ENCODE data around the gene M1AP.

The M1AP gene

GRCh38 chr2:74648009-74648443, at the start of gene M1AP:
Gene M1AP, minus strand, starts transcription at chr2:74648330. Its CDS starts 8,055 bp downstream, at chr2:74640275.
- H3K4me1 Mint-ChIP-seq, result peaks cover 2% of the 10 kb centered on the region
- no peaks in the 10 kb centered on the region for H3K36me3 Mint-ChIP-seq
- peak within 1 kb of the TSS; percentile 49 for H3K4me3 Mint-ChIP-seq
- H3K27ac Mint-ChIP-seq, result no peak within 1 kb of the TSS
- ATAC-seq (ENCODE audit: low read depth), result peak; percentile 71
- DNase-seq (ENCODE audit: low spot score in 2 of 2), result peak; percentile 1 to 20
- peaks cover 2% of the 10 kb centered on the region for H3K9me3 Mint-ChIP-seq
- peaks cover 7% of the 10 kb centered on the region for H3K27me3 Mint-ChIP-seq

- ATAC-seq (ENCODE audit: low read depth), result no peak
- H3K9me3 Mint-ChIP-seq, result no peaks in the 10 kb centered on the region
- peaks cover 11% of the 10 kb centered on the region for H3K4me1 Mint-ChIP-seq
- no peak overlapping the region for H3K4me3 Mint-ChIP-seq
- H3K27me3 Mint-ChIP-seq, result peaks cover 5% of the 10 kb centered on the region
- peaks cover 4% of the 10 kb centered on the region for H3K36me3 Mint-ChIP-seq
- no peak overlapping the region for H3K27ac Mint-ChIP-seq
- DNase-seq (ENCODE audit: low spot score in 2 of 2), result no peak
These were observed 48.7 kb upstream of the M1AP start for GRCh38 chr2:74696829-74697228.

- ATAC-seq (ENCODE audit: low read depth) (no peak), DNase-seq (ENCODE audit: low spot score in 2 of 2) (no peak)
- Mint-ChIP-seq H3K4me1 (peaks cover 13% of the 10 kb centered on the region), H3K9me3 (no peaks in the 10 kb centered on the region), H3K4me3 (no peak overlapping the region), H3K36me3 (peaks cover 4% of the 10 kb centered on the region), H3K27me3 (peaks cover 5% of the 10 kb centered on the region), H3K27ac (no peak overlapping the region)
These were observed 47.5 kb upstream of the M1AP start for GRCh38 chr2:74695663-74696062.

GRCh38 chr2:74694281-74694680, 46.2 kb upstream of the M1AP start:
- ATAC-seq (ENCODE audit: low read depth) (no peak), DNase-seq (ENCODE audit: low spot score in 2 of 2) (no peak)
- Mint-ChIP-seq H3K9me3 (no peaks in the 10 kb centered on the region), H3K27ac (no peak overlapping the region), H3K4me1 (peaks cover 4% of the 10 kb centered on the region), H3K27me3 (peaks cover 5% of the 10 kb centered on the region), H3K4me3 (no peak overlapping the region), H3K36me3 (peaks cover 2% of the 10 kb centered on the region)

- peaks cover 5% of the 10 kb centered on the region for H3K27me3 Mint-ChIP-seq
- no peak for ATAC-seq (ENCODE audit: low read depth)
- no peak for DNase-seq (ENCODE audit: low spot score in 2 of 2)
- H3K9me3 Mint-ChIP-seq, result no peaks in the 10 kb centered on the region
- H3K4me3 Mint-ChIP-seq, result no peak overlapping the region
- peaks cover 2% of the 10 kb centered on the region for H3K36me3 Mint-ChIP-seq
- peaks cover 4% of the 10 kb centered on the region for H3K4me1 Mint-ChIP-seq
- H3K27ac Mint-ChIP-seq, result no peak overlapping the region
These were observed 45.5 kb upstream of the M1AP start for GRCh38 chr2:74693668-74694067.

- H3K4me1 Mint-ChIP-seq, result peaks cover 4% of the 10 kb centered on the region
- H3K9me3 Mint-ChIP-seq, result no peaks in the 10 kb centered on the region
- no peak overlapping the region for H3K4me3 Mint-ChIP-seq
- H3K27ac Mint-ChIP-seq, result no peak overlapping the region
- peaks cover 2% of the 10 kb centered on the region for H3K36me3 Mint-ChIP-seq
- DNase-seq (ENCODE audit: low spot score in 2 of 2), result no peak
- ATAC-seq (ENCODE audit: low read depth), result no peak
- peaks cover 5% of the 10 kb centered on the region for H3K27me3 Mint-ChIP-seq
These were observed 45.1 kb upstream of the M1AP start for GRCh38 chr2:74693213-74693612.

- Mint-ChIP-seq H3K36me3 (no peaks in the 10 kb centered on the region), H3K4me3 (no peak overlapping the region), H3K4me1 (peaks cover 4% of the 10 kb centered on the region), H3K9me3 (no peaks in the 10 kb centered on the region), H3K27ac (no peak overlapping the region), H3K27me3 (peaks cover 5% of the 10 kb centered on the region)
- no peak for ATAC-seq (ENCODE audit: low read depth)
- no peak for DNase-seq (ENCODE audit: low spot score in 2 of 2)
These were observed 43.8 kb upstream of the M1AP start for GRCh38 chr2:74691929-74692328.

- Mint-ChIP-seq H3K27ac (no peak overlapping the region), H3K4me1 (peaks cover 4% of the 10 kb centered on the region), H3K4me3 (no peak overlapping the region), H3K9me3 (no peaks in the 10 kb centered on the region), H3K36me3 (peaks cover 3% of the 10 kb centered on the region), H3K27me3 (peaks cover 5% of the 10 kb centered on the region)
- peak; percentile 76 for ATAC-seq (ENCODE audit: low read depth)
- DNase-seq (ENCODE audit: low spot score in 2 of 2), result peak in 1 of 2 donors; percentile 48
These were observed 42.4 kb upstream of the M1AP start for GRCh38 chr2:74690571-74690970.

GRCh38 chr2:74689671-74690070, 41.5 kb upstream of the M1AP start:
- Mint-ChIP-seq H3K27me3 (peaks cover 3% of the 10 kb centered on the region), H3K4me3 (no peak overlapping the region), H3K27ac (no peak overlapping the region), H3K9me3 (no peaks in the 10 kb centered on the region), H3K36me3 (peaks cover 3% of the 10 kb centered on the region), H3K4me1 (peaks cover 4% of the 10 kb centered on the region)
- ATAC-seq (ENCODE audit: low read depth) (no peak), DNase-seq (ENCODE audit: low spot score in 2 of 2) (no peak)

GRCh38 chr2:74688881-74689280, 40.8 kb upstream of the M1AP start:
- H3K27me3 Mint-ChIP-seq, result peaks cover 3% of the 10 kb centered on the region
- DNase-seq (ENCODE audit: low spot score in 2 of 2) (no peak), ATAC-seq (ENCODE audit: low read depth) (no peak)
- peaks cover 3% of the 10 kb centered on the region for H3K36me3 Mint-ChIP-seq
- H3K27ac Mint-ChIP-seq, result no peak overlapping the region
- H3K4me1 Mint-ChIP-seq, result peaks cover 4% of the 10 kb centered on the region
- no peaks in the 10 kb centered on the region for H3K9me3 Mint-ChIP-seq
- no peak overlapping the region for H3K4me3 Mint-ChIP-seq

- DNase-seq (ENCODE audit: low spot score in 2 of 2) (no peak), ATAC-seq (ENCODE audit: low read depth) (no peak)
- H3K27ac Mint-ChIP-seq, result no peak overlapping the region
- H3K4me3 Mint-ChIP-seq, result no peak overlapping the region
- H3K9me3 Mint-ChIP-seq, result no peaks in the 10 kb centered on the region
- no peaks in the 10 kb centered on the region for H3K27me3 Mint-ChIP-seq
- peaks cover 2% of the 10 kb centered on the region for H3K4me1 Mint-ChIP-seq
- peaks cover 8% of the 10 kb centered on the region for H3K36me3 Mint-ChIP-seq
These were observed 37.3 kb upstream of the M1AP start for GRCh38 chr2:74685408-74685807.

- Mint-ChIP-seq H3K27me3 (no peaks in the 10 kb centered on the region), H3K27ac (no peak overlapping the region), H3K36me3 (peaks cover 15% of the 10 kb centered on the region), H3K4me1 (no peaks in the 10 kb centered on the region), H3K4me3 (no peak overlapping the region), H3K9me3 (no peaks in the 10 kb centered on the region)
- DNase-seq (ENCODE audit: low spot score in 2 of 2), result no peak
- no peak for ATAC-seq (ENCODE audit: low read depth)
These were observed 34.4 kb upstream of the M1AP start for GRCh38 chr2:74682501-74682900.

- H3K27ac Mint-ChIP-seq, result no peak overlapping the region
- no peaks in the 10 kb centered on the region for H3K9me3 Mint-ChIP-seq
- H3K4me3 Mint-ChIP-seq, result no peak overlapping the region
- no peaks in the 10 kb centered on the region for H3K27me3 Mint-ChIP-seq
- DNase-seq (ENCODE audit: low spot score in 2 of 2), result no peak
- H3K4me1 Mint-ChIP-seq, result no peaks in the 10 kb centered on the region
- no peak for ATAC-seq (ENCODE audit: low read depth)
- H3K36me3 Mint-ChIP-seq, result peaks cover 30% of the 10 kb centered on the region
These were observed 31.5 kb upstream of the M1AP start for GRCh38 chr2:74679615-74680014.

GRCh38 chr2:74676331-74676730, 28.2 kb upstream of the M1AP start:
- Mint-ChIP-seq H3K4me3 (no peak overlapping the region), H3K4me1 (peaks cover 3% of the 10 kb centered on the region), H3K27ac (no peak overlapping the region), H3K36me3 (peaks cover 49% of the 10 kb centered on the region), H3K27me3 (no peaks in the 10 kb centered on the region), H3K9me3 (no peaks in the 10 kb centered on the region)
- ATAC-seq (ENCODE audit: low read depth) (no peak), DNase-seq (ENCODE audit: low spot score in 2 of 2) (no peak)

GRCh38 chr2:74675090-74675489, 27.0 kb upstream of the M1AP start:
- peaks cover 3% of the 10 kb centered on the region for H3K4me1 Mint-ChIP-seq
- ATAC-seq (ENCODE audit: low read depth) (no peak), DNase-seq (ENCODE audit: low spot score in 2 of 2) (no peak)
- H3K36me3 Mint-ChIP-seq, result peaks cover 51% of the 10 kb centered on the region
- H3K9me3 Mint-ChIP-seq, result no peaks in the 10 kb centered on the region
- H3K27ac Mint-ChIP-seq, result no peak overlapping the region
- no peak overlapping the region for H3K4me3 Mint-ChIP-seq
- H3K27me3 Mint-ChIP-seq, result no peaks in the 10 kb centered on the region
